Stomach (tissue), 4 donors: Measurements from ENCODE around the gene GPR17.

Source experiments
- EP300 ChIP-seq: sonication (generic); formaldehyde crosslinking; IDR thresholded peaks from one replicate; pipeline ENCODE4 v1.6.1; 2017; ENCODE audit warnings: antibody characterized with exemption
- POLR2A ChIP-seq, 4 donors: fragments of 450-650 bp; IDR thresholded peaks; one replicate each; pipeline ENCODE4 v1.6.1; 2016; ENCODE audit warnings: antibody characterized with exemption in 4 of 4, control low read depth in 2 of 4, mild to moderate bottlenecking in 1 of 4, moderate library complexity in 1 of 4

- TF ChIP-seq EP300 (no peak), POLR2A (IDR thresholded peaks at IDR 0.05) (no peak)
These were observed 44.7 kb downstream of the GPR17 start for GRCh38 chr2:127690696-127691095.
